ENCODE results near the gene PLIN3.
A peak's percentile ranks its signal among the peaks of the same experiment; 100 is the strongest.
"Not testable (repeated sequence)": the region's sequence is repeated elsewhere in the genome, so short reads cannot be mapped to it uniquely, and the experiment has no call there.

The PLIN3 gene

DNA sequence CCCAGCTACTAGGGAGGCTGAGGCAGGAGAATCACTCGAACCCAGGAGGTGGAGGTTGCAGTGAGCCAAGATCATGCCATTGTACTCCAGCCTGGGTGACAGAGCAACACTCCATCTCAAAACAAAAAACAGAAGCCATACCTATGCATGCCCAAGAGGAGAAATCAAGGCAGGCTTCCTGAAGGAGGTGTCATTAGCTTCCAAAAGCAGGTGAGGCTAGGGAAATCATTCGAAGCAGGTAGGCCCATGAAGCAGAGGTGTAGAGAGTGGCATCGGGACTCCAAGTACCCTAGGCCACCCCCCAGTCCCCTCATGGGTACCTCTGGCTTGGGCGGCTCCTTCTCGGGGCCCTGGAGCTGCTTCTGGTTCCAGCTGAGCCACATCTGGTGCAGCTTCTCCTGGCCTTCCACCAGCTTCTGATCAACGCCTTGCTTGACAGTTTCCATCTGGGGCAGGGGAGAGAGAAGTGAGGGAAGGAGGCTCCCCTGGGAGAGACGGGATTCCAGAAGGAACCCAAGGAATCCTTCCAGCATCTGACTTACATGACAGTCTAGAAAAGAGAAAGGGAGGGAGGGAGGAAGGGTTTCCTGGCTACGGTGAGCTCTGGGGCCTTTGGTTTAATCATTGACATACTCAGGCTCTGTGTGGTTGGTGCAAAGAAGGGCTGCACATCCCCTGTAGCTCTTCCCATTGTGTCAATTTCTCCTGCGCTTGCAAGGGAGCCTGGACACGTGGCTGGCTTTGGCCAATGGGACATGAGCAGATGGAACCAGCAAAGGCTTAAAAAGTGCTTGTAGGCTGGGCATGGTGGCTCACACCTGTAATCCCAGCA lies 22.9 kb downstream of the PLIN3 start:
- DNase-seq = no peak

DNA sequence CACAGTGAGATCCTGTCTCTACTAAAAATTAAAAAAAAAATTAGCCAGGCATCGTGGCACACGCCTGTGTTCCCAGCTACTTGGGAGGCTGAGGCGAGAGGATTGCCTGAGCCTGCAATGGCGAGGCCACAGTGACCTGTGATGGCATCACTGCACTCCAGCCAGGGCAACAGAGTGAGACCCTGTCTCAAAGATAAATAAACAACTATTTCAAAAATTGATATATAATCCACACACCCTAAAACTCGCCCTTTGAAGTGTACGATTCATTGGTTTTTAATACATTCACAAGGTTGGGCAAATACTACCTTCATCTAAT lies 23.9 kb downstream of the PLIN3 start:
- no peak for DNase-seq

GRCh38 chr19:4839192-4839591 lies 28.3 kb downstream of the PLIN3 start:
- no peak for DNase-seq

DNA sequence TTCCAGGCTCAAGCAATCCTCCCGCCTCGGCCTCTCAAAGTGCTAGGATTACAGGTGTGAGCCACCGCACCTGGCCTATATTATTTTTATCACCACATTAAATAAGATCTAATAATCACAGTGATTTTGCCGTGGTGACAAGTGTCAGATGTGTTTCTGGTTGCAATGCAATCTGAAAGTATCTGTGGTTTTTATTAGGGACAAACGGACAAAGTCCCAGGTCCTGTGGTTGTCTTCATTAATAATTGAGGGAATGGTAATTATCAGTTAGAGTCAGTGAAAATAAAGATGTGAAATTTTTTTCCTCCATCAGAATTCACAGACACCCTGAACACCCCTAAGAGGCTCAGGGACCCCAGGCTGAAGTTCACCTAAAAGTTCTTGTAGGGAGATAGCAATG lies 34.7 kb downstream of the PLIN3 start:
- DNase-seq = no peak

- DNase-seq = not testable (repeated sequence)
Measured at GRCh38 chr19:4831979-4832340, 35.5 kb downstream of the PLIN3 start.

- DNase-seq = no peak
Measured at GRCh38 chr19:4831304-4831978, 36.0 kb downstream of the PLIN3 start, which contains the start of gene TICAM1. Gene TICAM1 (minus strand): TSS chr19:4831712. CDS start chr19:4818377, 13,335 bp downstream.

GRCh38 chr19:4830768-4831265 lies 36.6 kb downstream of the PLIN3 start:
- DNase-seq = no peak

DNA sequence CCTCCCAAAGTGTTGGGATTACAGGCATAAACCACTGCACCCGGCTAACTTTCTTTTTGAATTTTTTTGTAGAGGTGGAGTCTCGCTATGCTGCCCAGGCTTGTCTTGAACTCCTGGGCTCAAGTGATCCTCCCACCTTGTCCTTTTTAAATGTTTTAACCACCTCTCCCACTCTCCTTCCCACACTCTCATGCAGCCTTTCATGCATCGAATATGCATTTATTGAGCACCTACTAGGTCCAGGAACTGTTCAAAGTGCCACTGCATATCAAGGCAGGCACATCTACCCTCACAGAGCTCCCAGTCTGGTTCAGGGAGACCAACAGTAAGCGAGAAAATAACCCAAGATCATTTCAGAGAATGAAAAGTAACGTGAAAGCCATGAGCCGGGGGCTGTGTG lies 37.1 kb downstream of the PLIN3 start:
- DNase-seq = no peak

DNA sequence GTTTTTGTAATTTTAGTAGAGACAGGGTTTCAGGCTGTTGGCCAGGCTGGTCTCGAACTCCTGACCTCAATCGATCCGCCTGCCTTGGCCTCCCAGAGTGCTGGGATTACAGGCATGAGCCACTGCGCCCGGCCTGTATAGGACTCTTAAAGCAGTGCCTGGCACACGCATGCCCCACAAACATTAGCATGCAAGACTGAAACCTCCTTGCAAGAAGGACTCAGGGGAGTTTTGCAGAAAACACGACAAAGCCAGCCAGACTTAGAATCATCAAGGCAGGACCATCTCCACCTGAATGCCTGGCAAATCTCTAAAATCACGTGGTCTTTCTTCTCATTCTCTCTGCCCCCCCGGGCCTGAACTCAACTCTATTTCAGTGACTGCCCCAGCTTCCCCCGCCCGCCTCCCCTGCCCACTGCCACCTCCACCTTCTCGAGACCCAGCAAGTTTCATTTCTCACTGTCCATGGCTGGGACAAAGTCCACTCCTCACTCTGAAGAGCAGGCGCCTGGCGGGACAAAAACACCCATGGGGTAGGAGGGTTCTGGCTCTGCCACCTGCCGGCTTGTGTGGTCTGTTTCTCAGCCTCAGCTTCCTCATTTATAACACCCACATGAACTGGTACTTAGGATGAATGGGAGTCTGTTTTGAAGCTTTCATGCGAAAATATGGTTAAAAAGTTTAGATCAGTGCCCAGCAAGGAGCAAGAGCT lies 38.3 kb downstream of the PLIN3 start:
- no peak for DNase-seq

- DNase-seq = no peak
Measured at GRCh38 chr19:4823577-4823976, 43.9 kb downstream of the PLIN3 start.

GRCh38 chr19:4822354-4822753 lies 45.1 kb downstream of the PLIN3 start:
- DNase-seq = not testable (repeated sequence)

- DNase-seq = no peak
Measured at GRCh38 chr19:4821265-4821664, 46.2 kb downstream of the PLIN3 start.

GRCh38 chr19:4817467-4818277 lies 49.8 kb downstream of the PLIN3 start:
- no peak for DNase-seq

GRCh38 chr19:4816950-4817278 lies 50.6 kb downstream of the PLIN3 start:
- no peak for DNase-seq

- no peak for DNase-seq
Measured at GRCh38 chr19:4816202-4816949, 51.1 kb downstream of the PLIN3 start.

DNA sequence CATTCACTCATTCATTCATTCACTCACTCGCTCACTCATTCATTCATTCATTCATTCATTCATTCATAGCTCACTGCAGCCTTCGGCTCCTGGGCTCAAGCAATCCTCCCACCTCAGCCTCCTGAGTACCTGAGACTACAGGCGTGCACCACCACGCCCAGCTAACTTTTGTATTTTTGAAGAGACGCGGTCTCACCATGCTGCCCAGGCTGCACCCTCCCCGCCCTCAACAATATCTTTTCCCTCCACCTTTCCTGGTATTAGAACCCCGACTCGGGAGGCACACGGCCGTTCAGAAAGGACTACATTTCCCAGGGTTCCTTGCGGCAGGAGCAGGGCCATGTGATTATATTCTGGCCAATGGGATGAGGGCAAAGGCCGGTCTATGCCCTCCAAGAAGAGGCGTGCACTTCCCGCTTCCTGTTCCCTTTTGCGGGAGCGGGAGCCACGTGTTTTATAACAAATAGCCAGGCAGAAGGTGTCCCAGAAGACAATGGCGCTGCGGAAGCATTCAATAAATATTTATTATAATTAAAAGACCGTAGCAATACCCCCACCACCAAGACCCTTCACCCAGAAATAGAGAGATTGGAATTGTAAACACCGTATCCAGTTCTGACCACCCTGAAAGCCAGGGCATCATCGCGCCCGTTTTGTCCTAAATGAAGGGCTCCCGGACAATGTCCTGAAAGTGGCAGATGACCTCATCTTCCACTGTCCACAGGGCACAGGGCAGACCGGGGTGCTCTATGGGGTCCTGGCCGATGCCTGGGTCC lies 51.9 kb downstream of the PLIN3 start:
- DNase-seq = peak; percentile 96

GRCh38 chr19:4814625-4815425 lies 52.6 kb downstream of the PLIN3 start:
- DNase-seq = no peak

DNA sequence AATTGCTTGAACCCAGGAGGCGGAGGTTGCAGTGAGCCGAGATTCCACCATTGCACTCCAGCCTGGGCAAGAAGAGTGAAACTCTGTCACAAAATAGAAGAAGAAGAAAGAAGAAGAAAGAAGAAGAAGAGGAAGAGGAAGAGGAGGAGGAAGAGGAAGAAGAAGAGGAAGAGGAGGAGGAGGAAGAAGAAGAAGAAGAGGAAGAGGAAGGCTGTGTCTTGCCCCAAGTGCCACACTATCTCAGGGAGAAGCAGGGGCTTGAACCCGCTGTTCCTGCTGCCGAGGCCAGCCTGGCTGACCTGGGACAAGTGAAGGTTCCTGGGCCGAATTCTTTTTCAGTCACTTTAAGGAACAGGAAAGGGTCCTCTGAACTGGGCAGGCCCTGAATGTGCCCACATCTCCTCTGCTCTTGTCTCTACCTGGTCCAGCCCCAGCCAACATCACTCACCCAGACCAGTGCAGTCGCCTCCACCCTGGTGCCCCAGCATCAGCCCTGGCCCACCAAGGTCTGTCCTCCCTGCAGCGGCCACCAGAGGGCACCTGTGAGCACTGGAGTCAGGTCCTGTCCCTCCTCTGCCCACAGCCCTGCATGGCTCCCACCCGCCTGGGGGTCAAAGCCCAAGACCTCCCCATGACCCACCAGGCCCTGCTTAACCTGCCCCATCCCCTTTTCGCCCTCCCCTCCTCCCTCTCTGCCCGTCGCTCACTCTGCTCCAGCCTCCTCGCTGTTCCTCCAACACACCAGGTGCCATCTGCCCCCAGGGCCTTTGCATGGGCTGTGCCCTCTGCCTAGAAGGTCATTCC lies 55.9 kb downstream of the PLIN3 start:
- peak; percentile 20 for DNase-seq

DNA sequence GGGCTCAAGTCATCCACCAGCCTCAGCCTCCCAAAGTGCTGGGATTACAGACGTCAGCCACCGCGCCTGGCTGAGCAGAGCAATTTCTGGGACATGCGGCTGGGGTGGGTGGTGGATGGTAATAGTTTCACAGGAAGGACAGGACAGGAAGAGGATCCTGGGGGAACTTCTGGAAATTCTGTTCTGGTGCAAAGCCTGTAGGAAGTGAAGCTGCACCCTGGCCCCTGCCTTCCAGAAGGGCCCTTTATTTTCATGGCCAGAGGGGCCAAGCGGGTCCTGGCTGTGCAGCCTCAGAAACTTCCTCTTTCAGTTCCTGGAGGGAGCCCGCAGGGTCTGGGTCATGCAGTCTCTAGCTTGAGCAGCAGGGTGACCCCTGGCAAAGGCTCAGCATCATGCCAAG lies 60.3 kb downstream of the PLIN3 start:
- no peak for DNase-seq

GRCh38 chr19:4806384-4806783 lies 61.1 kb downstream of the PLIN3 start:
- DNase-seq = no peak

Data from NCI-H1105 treated with DMSO at 0.1 percent for 48 hours (cell line).